ENCODE data around the gene UTF1.

Gene UTF1

GRCh38 chr10:133238466-133238804 lies 8.4 kb downstream of the UTF1 start:
- no peak overlapping the region for H3K4me3 ChIP-seq
- H3K27ac ChIP-seq = no peak overlapping the region

GRCh38 chr10:133239990-133240389 lies 10.0 kb downstream of the UTF1 start:
- H3K4me3 ChIP-seq = no peak overlapping the region
- H3K27ac ChIP-seq = no peak overlapping the region

GRCh38 chr10:133241501-133242205 lies 11.6 kb downstream of the UTF1 start:
- peak overlapping the region in 1 of 21 experiments; percentile 3 for H3K27ac ChIP-seq
- peak overlapping the region in 3 of 7 experiments; percentile 9 to 27 (median 20) for H3K4me3 ChIP-seq

- Histone ChIP-seq H3K27ac (no peak overlapping the region), H3K4me3 (no peak overlapping the region)
These were observed 12.8 kb downstream of the UTF1 start for GRCh38 chr10:133242611-133243356.

- Histone ChIP-seq H3K4me3 (no peak overlapping the region), H3K27ac (no peak overlapping the region)
These were observed 13.6 kb downstream of the UTF1 start for GRCh38 chr10:133243593-133243992.

- Histone ChIP-seq H3K27ac (no peak overlapping the region), H3K4me3 (no peak overlapping the region)
These were observed 15.6 kb downstream of the UTF1 start for GRCh38 chr10:133245439-133246235.

GRCh38 chr10:133246236-133246626 lies 16.2 kb downstream of the UTF1 start:
- Histone ChIP-seq H3K4me3 (no peak overlapping the region), H3K27ac (no peak overlapping the region)

GRCh38 chr10:133247681-133248333 lies 17.8 kb downstream of the UTF1 start:
- Histone ChIP-seq H3K27ac (no peak overlapping the region), H3K4me3 (no peak overlapping the region)

- H3K27ac ChIP-seq = no peak overlapping the region
- no peak overlapping the region for H3K4me3 ChIP-seq
These were observed 18.3 kb downstream of the UTF1 start for GRCh38 chr10:133248334-133248715.

GRCh38 chr10:133249094-133249780 lies 19.2 kb downstream of the UTF1 start:
- no peak overlapping the region for H3K4me3 ChIP-seq
- no peak overlapping the region for H3K27ac ChIP-seq

- Histone ChIP-seq H3K4me3 (no peak overlapping the region), H3K27ac (no peak overlapping the region)
These were observed 20.1 kb downstream of the UTF1 start for GRCh38 chr10:133249975-133250754.

- Histone ChIP-seq H3K27ac (no peak overlapping the region), H3K4me3 (no peak overlapping the region)
These were observed 21.6 kb downstream of the UTF1 start for GRCh38 chr10:133251388-133252222.

- H3K4me3 ChIP-seq = no peak overlapping the region
- H3K27ac ChIP-seq = no peak overlapping the region
These were observed 22.2 kb downstream of the UTF1 start for GRCh38 chr10:133252223-133252552.

GRCh38 chr10:133253361-133253955 lies 23.4 kb downstream of the UTF1 start:
- no peak overlapping the region for H3K27ac ChIP-seq

GRCh38 chr10:133254421-133255120 lies 24.6 kb downstream of the UTF1 start:
- Histone ChIP-seq H3K4me3 (no peak overlapping the region), H3K27ac (no peak overlapping the region)

More at GRCh38 chr10:133253361-133253955, 23.4 kb downstream of the UTF1 start:
- no peak overlapping the region for H3K4me3 ChIP-seq

- Histone ChIP-seq H3K27ac (no peak overlapping the region), H3K4me3 (no peak overlapping the region)
These were observed 25.3 kb downstream of the UTF1 start for GRCh38 chr10:133255323-133255722.

GRCh38 chr10:133257489-133258065 lies 27.6 kb downstream of the UTF1 start:
- H3K27ac ChIP-seq = peak overlapping the region; percentile 44 to 98 (median 85)
- peak overlapping the region in 2 of 7 experiments; percentile 4 to 31 for H3K4me3 ChIP-seq
